Measurements from ENCODE around the gene HACD4.
A peak's percentile ranks its signal among the peaks of the same experiment; 100 is the strongest.

Gene HACD4

DNA sequence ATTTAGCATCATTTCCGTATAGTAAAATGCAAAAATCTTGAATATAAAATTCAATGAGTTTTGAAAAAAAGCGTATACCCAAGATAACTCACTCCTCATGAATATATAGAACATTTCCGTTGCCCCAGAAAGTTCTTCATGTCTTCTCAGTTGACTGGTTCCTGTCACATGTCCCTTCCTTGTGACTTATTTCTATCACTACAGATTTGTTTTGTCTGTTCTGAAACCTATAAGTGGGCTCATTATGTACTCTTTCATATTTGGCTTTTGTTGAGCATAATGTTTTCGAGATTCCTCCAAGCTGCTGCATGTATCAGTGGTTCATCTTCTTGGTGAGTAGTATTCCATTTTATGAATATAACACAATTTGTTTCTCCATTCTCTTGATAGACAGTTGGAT, 11.0 kb upstream of the HACD4 start:
- ChIA-PET POLR2A (ENCODE audit: low non-redundant PET) (no interaction called here), CTCF (no interaction called here)

DNA sequence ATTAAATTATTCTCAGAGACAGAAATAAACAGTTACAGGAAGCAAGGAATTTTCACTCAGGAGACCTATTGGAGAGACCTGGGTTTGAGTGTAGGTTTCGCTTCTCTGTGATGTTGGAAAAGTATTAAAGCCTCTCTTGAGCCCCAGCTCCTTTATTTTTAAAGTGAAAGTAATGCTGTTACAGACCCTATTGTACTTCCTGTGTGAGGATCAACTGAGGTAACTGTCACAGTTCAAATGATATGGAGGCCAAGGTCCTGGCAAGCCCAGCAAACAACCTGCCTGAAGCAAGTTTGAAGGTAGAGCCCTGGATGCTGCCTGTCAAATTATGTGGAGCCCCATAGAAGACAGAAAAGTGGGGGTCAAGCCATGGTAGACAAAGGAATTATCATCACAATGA, 7.9 kb upstream of the HACD4 start:
- CTCF ChIA-PET: no interaction called here
- TF ChIP-seq, protein P1, sequence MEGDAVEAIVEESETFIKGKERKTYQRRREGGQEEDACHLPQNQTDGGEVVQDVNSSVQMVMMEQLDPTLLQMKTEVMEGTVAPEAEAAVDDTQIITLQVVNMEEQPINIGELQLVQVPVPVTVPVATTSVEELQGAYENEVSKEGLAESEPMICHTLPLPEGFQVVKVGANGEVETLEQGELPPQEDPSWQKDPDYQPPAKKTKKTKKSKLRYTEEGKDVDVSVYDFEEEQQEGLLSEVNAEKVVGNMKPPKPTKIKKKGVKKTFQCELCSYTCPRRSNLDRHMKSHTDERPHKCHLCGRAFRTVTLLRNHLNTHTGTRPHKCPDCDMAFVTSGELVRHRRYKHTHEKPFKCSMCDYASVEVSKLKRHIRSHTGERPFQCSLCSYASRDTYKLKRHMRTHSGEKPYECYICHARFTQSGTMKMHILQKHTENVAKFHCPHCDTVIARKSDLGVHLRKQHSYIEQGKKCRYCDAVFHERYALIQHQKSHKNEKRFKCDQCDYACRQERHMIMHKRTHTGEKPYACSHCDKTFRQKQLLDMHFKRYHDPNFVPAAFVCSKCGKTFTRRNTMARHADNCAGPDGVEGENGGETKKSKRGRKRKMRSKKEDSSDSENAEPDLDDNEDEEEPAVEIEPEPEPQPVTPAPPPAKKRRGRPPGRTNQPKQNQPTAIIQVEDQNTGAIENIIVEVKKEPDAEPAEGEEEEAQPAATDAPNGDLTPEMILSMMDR (conservative IDR thresholded peaks at IDR 0.05; ENCODE audit: low read depth): no peak

More for the DNA sequence above, 11.0 kb upstream of the HACD4 start:
- TF ChIP-seq, protein P1 (conservative IDR thresholded peaks at IDR 0.05; ENCODE audit: low read depth): no peak
- H3K27ac ChIP-seq: no peak overlapping the region
- no peak for DNase-seq (ENCODE audit: low spot score)

DNA sequence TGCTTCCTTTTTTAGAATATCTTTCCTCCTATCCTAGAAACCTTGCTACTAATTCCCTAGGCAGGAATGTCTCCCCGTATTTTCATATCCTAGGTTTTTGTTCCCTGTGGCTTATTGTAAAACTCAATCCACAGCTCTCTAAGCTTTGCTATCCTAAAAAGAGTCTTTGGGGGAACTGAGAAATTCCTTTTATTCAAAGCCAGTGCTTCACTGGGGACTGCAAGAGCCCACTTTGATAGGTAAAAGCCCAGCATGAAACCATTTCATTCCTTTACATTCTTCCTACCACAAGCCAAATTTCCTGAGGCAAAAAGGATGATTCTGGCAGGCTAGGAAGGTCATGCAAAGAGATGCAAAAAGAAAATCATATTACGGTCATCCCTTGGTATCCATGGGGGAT, 5.8 kb upstream of the HACD4 start:
- DNase-seq (ENCODE audit: low spot score): no peak
- H3K27ac ChIP-seq: no peak overlapping the region
- CTCF ChIA-PET: interaction anchor here (0.6 to 1.1 kb wide), 3 partner anchors 74 to 879 kb away, joined by 3 to 9 read pairs (median 4); no protein-coding TSS in a partner anchor
- POLR2A ChIA-PET (ENCODE audit: low non-redundant PET): no interaction called here
- TF ChIP-seq, protein P1 (conservative IDR thresholded peaks at IDR 0.05; ENCODE audit: low read depth): no peak

More for the DNA sequence above, 7.9 kb upstream of the HACD4 start:
- POLR2A ChIA-PET (ENCODE audit: low non-redundant PET): no interaction called here
- no peak for DNase-seq (ENCODE audit: low spot score)
- no peak overlapping the region for H3K27ac ChIP-seq

DNA sequence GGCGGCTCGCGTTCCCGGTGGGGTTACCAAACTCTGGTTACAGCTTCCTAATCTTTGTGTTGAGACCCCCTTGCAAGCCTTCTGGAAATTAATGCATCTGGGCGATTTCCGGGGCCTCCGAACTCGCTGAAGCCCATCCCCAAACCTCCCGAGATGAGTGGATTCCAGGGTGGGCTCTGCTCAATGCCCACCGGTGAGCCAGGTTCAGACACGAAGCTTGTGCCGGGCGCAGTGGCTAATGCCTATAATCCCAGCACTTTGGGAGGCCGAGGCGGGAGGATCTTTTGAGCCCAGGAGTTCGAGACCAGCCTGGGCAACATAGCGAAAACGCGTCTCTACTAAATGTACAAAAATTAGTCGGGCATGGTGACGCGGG, 356 bp upstream of the HACD4 start:
- peak overlapping the region; percentile 52 for H3K27ac ChIP-seq
- DNase-seq (ENCODE audit: low spot score): no peak
- POLR2A ChIA-PET (ENCODE audit: low non-redundant PET): no interaction called here
- TF ChIP-seq, protein P1 (conservative IDR thresholded peaks at IDR 0.05; ENCODE audit: low read depth): no peak
- CTCF ChIA-PET: no interaction called here

DNA sequence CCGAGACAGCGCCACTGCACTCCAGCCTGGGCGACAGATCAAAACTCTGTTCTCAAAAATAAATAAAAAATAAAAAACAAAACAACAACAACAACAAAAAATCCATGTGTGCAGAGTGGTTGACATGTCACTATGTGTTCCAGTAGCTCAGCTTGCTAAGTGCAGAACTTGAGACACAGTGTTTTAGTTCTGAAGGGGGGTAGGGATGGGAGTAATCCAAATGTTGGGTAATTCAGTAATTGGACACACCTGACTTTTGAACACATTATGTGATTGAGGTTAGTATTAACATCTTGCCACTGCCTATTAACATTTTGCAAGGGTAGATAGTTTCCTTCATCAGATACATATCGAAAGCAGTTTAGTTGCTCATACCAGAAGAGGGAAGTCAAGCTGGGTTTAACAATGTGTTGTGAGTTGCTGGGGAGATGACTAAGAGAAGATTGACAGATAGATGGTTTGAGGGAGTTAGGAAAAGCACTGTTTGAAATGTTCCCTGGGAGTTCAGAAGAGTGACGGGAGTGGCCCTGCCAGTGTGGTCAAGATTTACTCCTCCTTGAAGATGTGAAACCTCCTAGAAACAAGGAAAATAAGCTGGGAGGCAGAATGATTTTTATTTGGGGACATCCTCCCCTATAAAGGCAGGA, 928 bp downstream of the HACD4 start:
- no peak overlapping the region for H3K27ac ChIP-seq
- CTCF ChIA-PET: interaction anchor here (0.9 kb wide), 1 partner anchor 80 kb away, joined by 3 read pairs; no protein-coding TSS in a partner anchor
- DNase-seq (ENCODE audit: low spot score): peak; percentile 67
- POLR2A ChIA-PET (ENCODE audit: low non-redundant PET): no interaction called here
- TF ChIP-seq, protein P1 (conservative IDR thresholded peaks at IDR 0.05; ENCODE audit: low read depth): no peak

DNA sequence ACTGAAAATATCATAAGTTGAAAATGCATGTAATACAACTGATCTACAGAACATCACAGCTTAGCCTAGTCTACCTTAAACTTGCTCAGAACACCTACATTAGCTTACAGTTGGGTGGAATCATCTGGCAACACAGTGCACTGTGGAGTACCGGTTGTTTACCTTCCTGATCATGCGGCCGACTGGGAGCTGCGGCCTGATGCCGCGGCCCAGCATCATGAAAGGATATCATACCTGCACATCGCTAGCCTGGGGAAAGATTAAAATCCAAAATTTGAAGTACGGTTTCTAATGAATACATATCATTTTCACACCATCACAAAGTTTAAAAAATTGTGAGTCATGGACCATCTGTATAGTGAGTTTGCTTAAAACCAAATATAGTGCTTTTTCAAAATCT, 1.8 kb downstream of the HACD4 start:
- TF ChIP-seq, protein P1 (conservative IDR thresholded peaks at IDR 0.05; ENCODE audit: low read depth): no peak
- ChIA-PET POLR2A (ENCODE audit: low non-redundant PET) (no interaction called here), CTCF (no interaction called here)
- DNase-seq (ENCODE audit: low spot score): no peak
- no peak overlapping the region for H3K27ac ChIP-seq

Data from RWPE1 (cell line).